Hepatocyte (in vitro differentiated cells): ENCODE results near the gene ADAM15.

ENCODE experiments used
- EZH2 ChIP-seq: fragments of 200-600 bp; sonication (generic); IDR thresholded peaks from 2 replicates; pipeline ENCODE4 v1.6.1; 2016; ENCODE audit warnings: antibody characterized with exemption, mild to moderate bottlenecking, borderline replicate concordance
- TF ChIP-seq, protein P1 (sequence below): fragments of 200-600 bp; sonication (generic); IDR thresholded peaks from 2 replicates; pipeline ENCODE4 v1.5.1; 2016; ENCODE audit warnings: antibody characterized with exemption, mild to moderate bottlenecking; ENCODE audit not compliant: poor library complexity

DNA sequence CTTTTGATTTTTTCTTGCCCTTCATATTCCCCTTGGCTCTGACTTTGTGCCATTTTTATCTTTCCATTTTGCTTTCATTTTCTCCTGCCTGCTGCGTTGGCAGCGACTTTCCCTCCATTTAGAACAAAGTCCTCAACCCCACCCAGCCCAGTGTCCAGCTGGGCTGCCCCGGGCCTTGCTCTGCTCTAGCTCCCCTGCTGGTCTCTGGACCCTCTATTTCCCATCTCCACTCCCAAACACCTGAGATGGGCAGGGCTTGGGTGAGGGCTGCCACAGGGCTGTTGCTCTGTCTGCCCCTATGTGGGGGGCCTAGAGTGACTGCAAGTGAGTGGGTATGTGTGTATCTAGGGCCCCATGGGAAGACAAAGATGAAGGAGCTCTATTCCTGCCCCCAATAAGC is 7.3 kb upstream of the ADAM15 start:
- TF ChIP-seq, protein P1, sequence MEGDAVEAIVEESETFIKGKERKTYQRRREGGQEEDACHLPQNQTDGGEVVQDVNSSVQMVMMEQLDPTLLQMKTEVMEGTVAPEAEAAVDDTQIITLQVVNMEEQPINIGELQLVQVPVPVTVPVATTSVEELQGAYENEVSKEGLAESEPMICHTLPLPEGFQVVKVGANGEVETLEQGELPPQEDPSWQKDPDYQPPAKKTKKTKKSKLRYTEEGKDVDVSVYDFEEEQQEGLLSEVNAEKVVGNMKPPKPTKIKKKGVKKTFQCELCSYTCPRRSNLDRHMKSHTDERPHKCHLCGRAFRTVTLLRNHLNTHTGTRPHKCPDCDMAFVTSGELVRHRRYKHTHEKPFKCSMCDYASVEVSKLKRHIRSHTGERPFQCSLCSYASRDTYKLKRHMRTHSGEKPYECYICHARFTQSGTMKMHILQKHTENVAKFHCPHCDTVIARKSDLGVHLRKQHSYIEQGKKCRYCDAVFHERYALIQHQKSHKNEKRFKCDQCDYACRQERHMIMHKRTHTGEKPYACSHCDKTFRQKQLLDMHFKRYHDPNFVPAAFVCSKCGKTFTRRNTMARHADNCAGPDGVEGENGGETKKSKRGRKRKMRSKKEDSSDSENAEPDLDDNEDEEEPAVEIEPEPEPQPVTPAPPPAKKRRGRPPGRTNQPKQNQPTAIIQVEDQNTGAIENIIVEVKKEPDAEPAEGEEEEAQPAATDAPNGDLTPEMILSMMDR, result no peak
- no peak for TF ChIP-seq EZH2
